Left cardiac atrium (tissue), 4 donors: Measurements from ENCODE around the gene SLC49A3. TPM values are rescaled to one million over a fixed set of nuclear protein-coding genes. Genes with fewer than 3 reads are reported as not detected.
"Not testable (repeated sequence)": the region's sequence is repeated elsewhere in the genome, so short reads cannot be mapped to it uniquely, and the experiment has no call there.

Experiments used
- ATAC-seq, 2 donors: fragments of 200-7000 bp; cut with Tn5 transposase; one replicate each; pipeline ENCODE4 v1.9.1; 2020; ENCODE audit warnings: mild to moderate bottlenecking in 2 of 2, moderate library complexity in 2 of 2
- DNase-seq: peaks from one replicate; pipeline ENCODE4 v3.0.0-alpha.2; 2020
- intact Hi-C, 2 donors: fragments of 100-400 bp; cut with DNase I; formaldehyde crosslinking; loops; one replicate each; pipeline versions ENCODE4 v1.14.1 to v1.15.1; 2022 to 2023
- long read RNA-seq: library from polyadenylated mRNA; unstranded; transcript quantifications from one replicate; pipeline ENCODE4 v2.0.0, GENCODE V29; 2021
- total RNA-seq, 2 donors: library from RNA; stranded (reverse); fragmentation: NEBNext Ultra II Directional; extraction: Animal tissue kit (Norgen Biotek cat#: 25700); gene quantifications; one replicate each; pipeline ENCODE4 v1.2.1, GENCODE V29; 2021
- donor health status: DM: no; HTN: yes; CAD: no.
- donor health status: DM: no; HTN: yes; CAD: no; lungs with severe emphysema.
- donor health status: DM: yes; HTN: yes; CAD: no.
- donor health status: Dilated cardiomyopathy.

Gene SLC49A3
- total RNA-seq: 10 to 100 TPM; 14.0 to 17.2 TPM
- long read RNA-seq, partial matches to known transcripts: 0 of 1 reads
- long read RNA-seq, other reads (novel, unspliced or antisense): 0 of 1 reads

DNA sequence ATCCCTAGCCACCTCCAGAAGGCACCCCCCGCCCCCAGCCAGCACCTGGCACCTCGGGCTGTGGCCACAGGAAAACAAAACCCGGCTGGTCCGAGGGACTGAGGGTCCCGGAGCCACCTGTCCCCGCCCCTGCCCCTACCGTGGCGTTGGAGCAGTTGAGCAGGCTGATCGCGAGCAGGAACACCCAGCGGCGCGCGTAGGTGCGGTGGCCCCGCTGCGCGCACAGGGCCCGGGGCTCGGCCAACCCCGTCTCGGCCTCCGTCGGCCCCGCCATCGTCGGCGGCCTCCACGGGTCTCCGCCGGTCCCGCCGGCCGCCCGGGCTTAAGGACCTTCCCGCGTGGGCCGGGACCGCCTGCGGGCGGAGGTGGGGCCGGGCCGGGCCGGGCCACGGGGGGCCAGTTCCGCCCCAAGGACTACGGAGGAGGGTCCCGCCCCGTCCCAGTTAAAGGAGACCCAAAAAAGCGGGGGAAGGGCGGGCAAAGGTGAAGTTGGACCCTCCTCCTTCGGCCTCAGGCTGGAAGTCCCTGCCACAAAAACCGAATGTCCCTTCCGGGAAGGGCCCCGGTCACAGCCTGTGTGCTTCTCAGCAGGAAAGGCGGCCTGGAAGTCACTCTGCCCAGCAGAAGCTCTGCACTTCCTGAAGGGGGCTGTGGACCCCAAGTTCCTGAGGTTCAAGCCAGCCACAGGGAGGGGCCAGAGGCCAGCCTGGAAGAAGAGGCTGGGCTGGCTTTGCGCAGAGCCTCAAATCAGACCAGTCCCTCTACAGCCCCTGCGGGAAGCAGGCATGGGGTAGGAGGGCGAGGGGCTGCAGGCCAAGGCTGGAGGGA lies at the start of gene SLC49A3:
Gene SLC49A3 (minus strand): TSS at position 298 of the 828 bp plus-strand sequence. CDS start 24 bp downstream, at position 274.
- intact Hi-C loops: no loop called here
- DNase-seq: peak; percentile 66
- peak; percentile 20 to 50 for ATAC-seq

DNA sequence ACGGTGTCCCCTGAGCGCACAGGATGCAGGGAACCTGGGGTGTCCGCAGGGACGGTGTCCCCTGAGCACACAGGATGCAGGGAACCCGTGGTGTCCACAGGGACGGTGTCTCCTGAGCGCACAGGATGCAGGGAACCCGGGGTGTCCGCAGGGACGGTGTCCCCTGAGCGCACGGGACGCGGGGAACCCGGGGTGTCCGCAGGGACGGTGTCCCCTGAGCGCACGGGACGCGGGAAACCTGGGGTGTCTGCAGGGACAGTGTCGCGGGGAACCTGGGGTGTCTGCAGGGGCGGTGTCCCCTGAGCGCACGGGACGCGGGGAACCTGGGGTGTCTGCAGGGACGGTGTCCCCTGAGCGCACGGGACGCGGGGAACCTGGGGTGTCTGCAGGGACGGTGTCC lies 47.6 kb upstream of the SLC49A3 start:
- intact Hi-C loops: not testable (repeated sequence)

DNA sequence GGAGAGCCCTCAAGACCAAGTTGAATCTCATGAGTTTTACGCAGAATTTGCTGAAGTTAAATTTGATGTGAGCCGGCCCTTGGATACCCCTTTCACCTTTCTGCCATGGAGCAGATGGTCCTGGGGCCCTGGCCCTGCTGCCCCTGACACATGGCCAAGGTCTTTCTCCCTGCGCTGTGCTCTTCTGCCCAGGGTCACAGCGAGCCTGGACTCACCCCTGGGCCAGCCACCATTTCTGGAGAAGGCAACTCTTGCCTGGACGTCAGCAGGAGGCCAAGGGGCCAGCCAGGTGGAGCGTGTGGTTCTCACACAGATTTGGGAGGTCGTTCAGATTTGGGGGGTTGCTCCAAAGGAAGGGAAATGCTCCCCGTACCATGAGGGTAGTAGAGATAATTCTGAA lies 46.6 kb upstream of the SLC49A3 start:
- intact Hi-C loops: no loop called here
- no peak for DNase-seq
- no peak for ATAC-seq

More for the DNA sequence above, 47.6 kb upstream of the SLC49A3 start:
- not testable (repeated sequence) for ATAC-seq, DNase-seq

DNA sequence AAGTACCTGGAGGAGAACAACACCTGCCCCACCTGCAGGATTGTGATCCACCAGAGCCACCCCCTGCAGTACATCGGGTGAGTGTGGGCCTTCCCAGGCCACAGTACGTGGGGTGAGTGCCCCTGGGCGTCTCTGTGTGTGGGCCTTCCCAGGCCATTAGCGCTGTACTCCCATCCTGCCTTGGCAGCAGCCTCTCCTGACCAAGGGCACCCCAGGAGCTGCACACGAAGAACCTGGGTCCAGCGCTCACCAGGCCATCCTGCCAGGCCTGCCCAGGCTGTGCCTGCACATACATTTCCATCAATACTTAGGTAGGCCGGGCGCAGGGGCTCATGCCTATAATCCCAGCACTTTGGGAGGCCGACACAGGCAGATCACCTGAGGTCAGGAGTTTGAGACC lies 46.0 kb upstream of the SLC49A3 start:
- no peak for DNase-seq
- intact Hi-C loops: no loop called here
- no peak for ATAC-seq

DNA sequence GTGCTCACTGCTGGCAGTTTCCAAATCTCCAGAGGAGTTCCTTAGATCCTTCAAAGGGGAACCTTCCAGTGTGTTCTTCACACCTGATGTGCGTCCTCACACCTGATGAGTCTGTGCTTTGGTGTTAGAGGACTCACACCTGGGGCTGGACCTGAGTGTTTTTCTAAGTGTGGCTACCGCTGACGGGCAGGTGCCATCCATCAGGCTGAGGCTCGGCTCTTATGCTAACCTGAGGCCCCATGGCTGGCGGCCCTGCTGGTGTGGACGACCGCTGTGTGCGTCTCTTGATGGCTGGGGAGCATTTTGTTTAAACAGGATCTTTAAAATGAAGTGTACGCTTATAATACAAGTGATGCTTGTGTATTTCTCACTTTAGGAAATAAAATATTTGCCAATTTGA lies 45.1 kb upstream of the SLC49A3 start:
- no peak for ATAC-seq
- intact Hi-C loops: no loop called here
- no peak for DNase-seq

DNA sequence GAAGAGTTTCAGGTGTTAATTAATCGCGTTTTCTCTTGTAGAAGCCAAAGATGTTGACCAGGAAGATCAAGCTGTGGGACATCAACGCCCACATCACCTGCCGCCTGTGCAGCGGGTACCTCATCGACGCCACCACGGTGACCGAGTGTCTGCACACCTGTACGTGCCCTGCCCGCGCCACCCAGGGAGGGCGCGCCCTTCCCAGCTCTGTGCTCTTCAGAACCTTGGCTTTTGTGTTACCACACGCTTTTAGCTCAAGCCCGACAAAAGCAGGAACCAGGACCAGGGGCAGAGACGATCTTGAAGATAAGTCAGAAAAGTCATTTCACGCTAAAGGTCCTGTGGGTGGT lies 44.7 kb upstream of the SLC49A3 start:
- no peak for DNase-seq
- ATAC-seq: no peak
- intact Hi-C loops: no loop called here

DNA sequence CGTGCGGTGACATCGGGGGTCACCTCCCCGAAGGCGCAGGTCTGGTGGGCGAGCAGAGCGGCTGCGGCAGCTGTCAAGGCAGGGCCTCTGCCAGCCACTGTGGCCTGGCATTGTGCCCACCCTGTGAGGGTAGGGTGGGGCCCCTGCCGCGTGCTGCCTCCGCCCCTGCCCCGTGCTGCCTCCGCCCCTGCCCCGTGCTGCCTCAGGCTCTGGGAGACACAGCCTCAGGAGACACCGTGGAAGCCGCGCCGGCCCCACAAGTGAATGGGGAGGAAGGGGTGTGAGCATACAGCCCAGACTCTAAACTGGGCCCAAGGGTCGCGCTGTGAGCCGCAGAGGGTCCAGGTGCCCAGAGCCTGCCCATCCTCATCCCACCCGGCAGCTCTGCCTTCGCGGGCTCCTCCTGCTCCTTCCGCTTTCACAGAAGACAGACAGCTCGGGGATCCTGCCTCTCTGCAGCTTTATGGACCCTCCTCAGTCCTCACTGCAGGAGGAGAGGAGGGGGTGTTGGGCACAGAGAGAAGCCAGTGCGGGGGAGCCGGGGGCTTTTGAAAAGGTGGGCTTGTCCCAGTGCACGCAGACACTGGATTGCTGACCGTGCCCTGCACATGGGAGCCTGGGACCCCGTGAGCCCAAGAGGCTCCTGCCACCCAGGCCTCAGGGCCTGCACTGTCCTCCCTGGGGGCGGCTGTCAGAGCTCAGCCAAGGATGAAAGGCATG lies 44.1 kb upstream of the SLC49A3 start:
- no peak for DNase-seq
- ATAC-seq: peak; percentile 40 to 60
- intact Hi-C loops: no loop called here

DNA sequence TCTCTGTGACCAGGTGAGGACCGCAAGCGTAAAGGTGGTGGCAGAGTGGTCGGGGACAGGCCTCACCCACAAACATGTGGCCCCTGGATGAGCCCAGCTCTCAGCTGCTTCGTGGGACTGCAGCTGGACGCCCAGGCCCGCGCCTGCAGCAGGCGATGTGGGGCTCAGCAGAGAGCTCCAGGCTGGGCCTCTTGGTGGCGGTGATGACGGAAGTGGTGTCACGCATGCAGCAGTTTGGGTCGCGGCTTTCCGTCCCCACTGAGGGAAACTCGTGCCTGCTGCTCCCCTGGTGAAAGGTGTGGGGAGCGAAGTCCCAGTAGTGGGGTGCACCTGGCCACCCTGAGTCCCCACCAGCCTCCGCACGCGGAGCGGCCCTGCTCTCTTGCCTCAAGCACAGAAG lies 43.5 kb upstream of the SLC49A3 start:
- no peak for DNase-seq
- intact Hi-C loops: no loop called here
- no peak for ATAC-seq

DNA sequence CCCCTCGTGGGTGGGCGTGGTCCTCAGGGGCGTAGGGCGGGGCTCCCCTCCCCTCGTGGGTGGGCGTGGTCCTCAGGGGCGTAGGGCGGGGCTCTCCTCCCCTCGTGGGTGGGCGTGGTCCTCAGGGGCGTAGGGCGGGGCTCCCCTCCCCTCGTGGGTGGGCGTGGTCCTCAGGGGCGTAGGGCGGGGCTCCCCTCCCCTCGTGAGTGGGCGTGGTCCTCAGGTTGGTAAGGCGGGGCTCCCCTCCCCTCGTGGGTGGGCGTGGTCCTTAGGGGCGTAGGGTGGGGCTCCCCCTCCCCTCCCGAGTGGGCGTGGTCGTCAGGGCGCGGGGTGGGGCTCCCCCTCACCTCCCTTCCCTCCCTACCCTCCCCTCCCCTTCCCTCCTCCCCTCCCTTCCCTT lies 43.0 kb upstream of the SLC49A3 start:
- DNase-seq, ATAC-seq, intact Hi-C loops: not testable (repeated sequence)

DNA sequence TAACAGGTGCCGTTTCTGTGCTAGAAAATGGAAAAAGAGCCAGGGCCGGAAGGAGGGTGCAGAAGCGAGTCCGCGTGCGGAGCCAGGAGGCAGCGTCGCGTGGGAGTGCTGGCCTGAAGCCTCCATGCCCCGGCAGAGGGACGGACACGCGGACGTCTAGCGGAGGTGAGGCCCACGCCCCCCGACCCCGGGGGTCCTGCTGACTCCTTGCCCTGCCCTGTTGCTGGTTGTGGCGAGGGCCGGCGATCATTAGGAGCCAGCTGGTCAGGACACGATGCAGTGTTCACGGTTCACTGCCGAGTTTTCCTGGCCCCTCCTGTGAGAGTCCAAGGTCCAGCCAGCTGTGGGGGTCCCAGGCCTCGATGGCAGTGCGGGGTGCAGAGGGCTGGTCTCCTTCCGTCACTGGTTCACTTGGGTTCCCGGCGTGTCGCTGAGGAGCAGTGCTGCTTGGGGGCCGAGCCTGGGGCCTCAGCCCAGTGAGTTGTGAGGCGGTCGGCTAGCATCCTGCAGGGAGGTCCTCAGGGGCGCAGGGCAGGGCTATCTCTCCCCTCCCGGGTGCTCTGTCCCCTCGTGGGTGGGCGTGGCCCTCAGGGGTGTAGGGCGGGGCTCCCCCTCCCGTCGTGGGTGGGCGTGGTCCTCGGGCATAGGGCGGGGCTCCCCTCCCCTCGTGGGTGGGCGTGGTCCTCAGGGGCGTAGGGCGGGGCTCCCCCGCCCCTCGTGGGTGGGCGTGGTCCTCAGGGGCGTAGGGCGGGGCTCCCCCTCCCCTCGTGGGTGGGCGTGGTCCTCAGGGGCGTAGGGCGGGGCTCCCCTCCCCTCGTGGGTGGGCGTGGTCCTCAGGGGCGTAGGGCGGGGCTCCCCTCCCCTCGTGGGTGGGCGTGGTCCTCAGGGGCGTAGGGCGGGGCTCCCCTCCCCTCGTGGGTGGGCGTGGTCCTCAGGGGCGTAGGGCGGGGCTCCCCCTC lies 42.3 kb upstream of the SLC49A3 start:
- intact Hi-C loops, DNase-seq: not testable (repeated sequence)

DNA sequence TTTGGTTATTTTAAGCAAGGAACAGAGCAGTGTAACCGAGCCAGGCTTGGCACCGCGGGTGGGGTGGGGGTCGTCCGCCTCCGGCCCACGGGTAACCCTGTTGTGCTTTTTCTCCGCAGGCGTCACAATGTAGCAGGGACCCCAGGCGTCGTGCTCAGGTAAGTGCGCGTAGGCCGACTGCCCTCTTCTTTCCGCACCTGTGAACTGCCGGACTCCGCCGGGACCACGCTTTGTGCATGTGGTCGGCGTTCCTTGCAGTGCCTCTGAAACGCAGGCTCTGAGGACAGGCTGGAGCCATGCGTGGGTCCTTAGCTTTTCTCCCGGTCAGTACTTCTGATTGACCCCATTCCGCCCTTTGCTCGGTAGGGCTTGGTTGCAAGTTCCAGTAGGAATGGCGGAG lies 41.6 kb upstream of the SLC49A3 start:
- DNase-seq (no peak), ATAC-seq (no peak)
- intact Hi-C loops: no loop called here

More for the DNA sequence above, 42.3 kb upstream of the SLC49A3 start:
- not testable (repeated sequence) for ATAC-seq

DNA sequence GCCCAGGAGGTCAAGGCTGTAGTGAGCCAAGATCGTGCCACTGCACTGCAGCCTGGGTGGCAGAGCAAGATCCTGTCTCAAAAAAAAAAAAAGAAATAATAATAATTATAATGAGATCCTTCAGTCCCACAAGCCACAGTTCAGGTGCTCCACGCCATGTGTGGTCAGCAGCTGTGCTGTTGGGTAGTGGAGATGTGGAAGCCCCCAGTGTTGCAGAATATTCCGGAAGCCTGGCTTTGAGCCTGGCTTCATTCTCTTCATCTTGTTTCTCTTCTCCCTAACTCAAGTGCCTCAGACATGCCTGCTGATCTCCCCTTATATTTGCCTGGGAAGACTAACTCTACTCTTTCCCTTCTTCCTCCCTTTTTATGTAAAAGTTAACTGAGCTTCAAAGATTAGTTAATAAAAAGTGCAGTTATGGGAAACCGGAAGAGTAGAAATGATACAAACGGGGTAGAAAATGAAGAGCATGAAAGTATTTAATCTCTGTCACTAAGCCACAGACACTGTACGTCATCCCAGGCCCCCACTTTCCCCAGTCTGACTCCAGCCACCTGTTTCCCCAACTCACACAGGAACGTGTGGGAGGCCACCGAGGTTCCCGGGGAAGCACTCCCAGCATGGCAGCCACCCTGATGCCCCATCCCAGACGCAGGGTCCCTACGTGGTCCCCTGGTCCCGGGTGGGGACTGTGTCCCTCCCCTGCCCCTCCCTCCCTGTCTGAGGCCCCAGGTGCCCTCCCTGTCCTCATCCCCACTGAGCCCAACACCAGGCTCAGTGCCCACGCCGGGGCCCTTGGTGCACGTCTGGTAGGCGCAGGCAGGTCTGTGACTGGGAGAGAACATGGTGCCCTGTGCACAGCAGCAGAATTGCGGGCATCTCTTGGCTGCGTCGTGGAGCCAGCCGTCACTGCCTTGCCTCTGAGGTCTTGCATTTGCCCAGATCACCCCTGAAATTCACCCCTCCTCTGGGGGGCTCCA lies 40.7 kb upstream of the SLC49A3 start:
- DNase-seq (no peak), ATAC-seq (no peak)
- intact Hi-C loops: no loop called here

DNA sequence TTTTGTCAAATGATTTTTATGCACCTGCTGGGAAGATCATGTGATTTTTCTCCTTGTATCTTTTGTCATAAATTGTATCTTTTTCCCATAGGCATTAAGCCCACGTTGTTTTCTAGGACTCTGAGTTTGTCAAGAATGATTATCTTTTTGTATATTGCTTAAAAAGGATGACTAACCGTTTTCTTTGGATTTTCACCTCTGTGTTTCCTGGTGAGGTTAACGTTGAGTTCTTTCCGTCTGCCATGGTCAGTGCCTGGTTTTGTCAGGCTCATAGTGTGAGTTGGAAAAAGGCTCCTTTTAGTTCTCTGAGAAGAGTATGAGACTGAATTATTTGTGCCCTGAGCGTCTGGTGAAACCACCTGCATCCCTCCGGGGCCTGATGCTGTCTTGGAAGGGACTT lies 38.6 kb upstream of the SLC49A3 start:
- ATAC-seq: no peak
- DNase-seq: no peak
- intact Hi-C loops: no loop called here

DNA sequence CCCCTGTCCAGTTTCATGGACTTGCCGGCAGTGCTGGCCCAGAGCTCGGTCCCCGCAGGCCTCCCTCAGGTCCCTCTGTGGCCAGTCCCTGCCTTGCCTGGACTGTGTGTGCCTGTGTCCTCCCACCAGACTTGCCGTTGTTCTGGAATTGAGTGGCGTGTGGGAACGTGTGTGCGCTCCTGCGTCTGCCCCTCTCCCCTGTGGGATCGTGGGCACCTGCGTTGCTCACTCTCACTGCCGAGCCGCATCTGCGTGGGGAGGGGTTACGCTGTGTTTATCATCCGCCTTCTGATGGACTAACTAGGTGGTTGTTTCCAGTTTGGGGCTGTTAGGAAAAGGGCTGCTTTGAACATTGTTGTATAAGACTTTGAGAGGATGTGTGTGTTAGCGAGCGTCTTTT lies 37.9 kb upstream of the SLC49A3 start:
- ATAC-seq (no peak), DNase-seq (no peak)
- intact Hi-C loops: no loop called here

DNA sequence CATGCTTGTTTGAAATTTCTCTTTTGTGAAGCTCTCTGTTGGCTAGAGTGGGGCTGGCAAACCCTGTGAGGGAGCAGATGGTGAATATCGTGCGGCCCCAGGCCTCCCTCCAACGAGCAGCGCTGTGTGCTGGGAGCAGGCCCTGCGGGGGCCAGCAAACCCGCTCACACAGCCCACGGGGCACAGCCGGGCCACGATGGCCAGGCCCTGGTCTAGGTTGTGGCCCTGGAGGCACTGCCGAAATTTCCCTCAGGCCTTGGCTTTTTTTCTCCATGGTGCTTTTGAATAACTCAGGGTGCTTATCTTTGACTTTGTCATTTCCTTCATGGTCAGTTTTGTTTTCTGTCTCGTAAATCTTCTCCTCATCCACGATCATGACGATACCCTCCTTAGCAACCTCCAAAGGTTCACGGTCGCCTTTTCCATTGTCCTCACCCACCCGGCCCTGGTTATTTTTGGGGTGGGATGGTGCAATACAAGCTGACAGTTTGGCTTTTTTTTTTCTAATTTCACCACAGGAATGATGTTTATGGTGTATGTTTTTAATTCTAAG lies 37.4 kb upstream of the SLC49A3 start:
- ATAC-seq (peak; percentile 16 to 18), DNase-seq (no peak)
- intact Hi-C loops: no loop called here

DNA sequence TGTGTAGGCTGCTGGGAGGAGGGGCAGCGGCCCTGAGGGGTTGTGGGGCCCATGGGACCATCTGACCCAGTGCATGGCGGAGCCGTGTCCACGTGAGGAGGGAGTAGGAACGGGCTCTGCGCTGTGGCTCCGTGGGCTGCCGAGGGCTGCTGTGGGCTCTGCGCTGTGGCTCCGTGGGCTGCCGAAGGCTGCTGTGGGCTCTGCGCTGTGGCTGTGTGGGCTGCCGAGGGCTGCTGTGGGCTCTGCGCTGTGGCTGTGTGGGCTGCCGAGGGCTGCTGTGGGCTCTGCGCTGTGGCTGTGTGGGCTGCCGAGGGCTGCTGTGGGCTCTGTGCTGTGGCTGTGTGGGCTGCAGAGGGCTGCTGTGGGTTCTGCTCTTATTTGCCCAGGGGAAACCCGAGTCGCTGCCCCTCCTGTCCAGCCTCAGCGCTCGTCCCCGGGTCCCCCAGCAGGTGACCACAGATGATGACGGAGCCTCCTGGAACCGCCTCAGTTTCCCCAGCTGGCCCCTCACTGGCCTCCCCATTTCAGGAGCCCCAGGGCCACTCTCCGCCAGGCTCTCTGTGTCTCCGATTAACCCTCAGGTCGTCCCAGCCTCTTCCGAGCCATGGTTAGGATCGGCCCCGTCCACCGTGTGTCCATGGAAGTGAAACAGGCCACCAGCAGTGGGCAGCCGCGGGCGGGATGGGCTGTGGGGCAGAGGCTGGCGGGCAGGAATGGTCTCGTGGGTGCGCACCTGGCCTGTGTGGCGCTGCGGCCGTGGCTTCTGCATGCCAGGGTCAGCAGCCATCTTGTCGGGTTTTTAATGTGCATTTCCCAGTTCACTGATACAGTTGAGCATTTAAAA lies 36.7 kb upstream of the SLC49A3 start:
- no peak for ATAC-seq
- intact Hi-C loops: no loop called here
- no peak for DNase-seq
